Glutamatergic neuron (in vitro differentiated cells): ENCODE results near the gene AGBL3. TPM values are rescaled to one million over a fixed set of nuclear protein-coding genes. Genes with fewer than 3 reads are reported as not detected.

Source experiments
- DNase-seq: peaks from one replicate; pipeline ENCODE4 v3.0.0; 2022
- H3K27ac Mint-ChIP-seq: one replicate; pipeline ENCODE4 v1.8.0; 2020; ENCODE audit warnings: mild to moderate bottlenecking, mixed read lengths, inconsistent platforms; ENCODE audit not compliant: unreplicated experiment
- H3K27me3 Mint-ChIP-seq: one replicate; pipeline ENCODE4 v1.8.0; 2020; ENCODE audit warnings: mild to moderate bottlenecking, moderate library complexity, mixed read lengths, inconsistent platforms; ENCODE audit not compliant: unreplicated experiment
- H3K36me3 Mint-ChIP-seq: one replicate; pipeline ENCODE4 v1.8.0; 2020; ENCODE audit warnings: mild to moderate bottlenecking, mixed read lengths, inconsistent platforms; ENCODE audit not compliant: unreplicated experiment
- H3K4me1 Mint-ChIP-seq: one replicate; pipeline ENCODE4 v1.8.0; 2020; ENCODE audit warnings: mild to moderate bottlenecking, low read depth, mixed read lengths, inconsistent platforms; ENCODE audit not compliant: unreplicated experiment
- H3K4me3 Mint-ChIP-seq: one replicate; pipeline ENCODE4 v1.8.0; 2020; ENCODE audit warnings: mild to moderate bottlenecking, mixed read lengths, inconsistent platforms; ENCODE audit not compliant: unreplicated experiment
- H3K9me3 Mint-ChIP-seq: one replicate; pipeline ENCODE4 v1.8.0; 2020; ENCODE audit warnings: mild to moderate bottlenecking, moderate library complexity, mixed read lengths, inconsistent platforms; ENCODE audit not compliant: unreplicated experiment
- total RNA-seq: library from RNA; stranded (reverse); fragmentation: NEBNext Ultra II Directional; extraction: Animal tissue kit (Norgen Biotek cat#: 25700); gene quantifications from one replicate; pipeline ENCODE4 v1.2.1, GENCODE V29; 2021; ENCODE audit not compliant: unreplicated experiment
- TF ChIP-seq, protein P1 (sequence below): fragments of 200-600 bp; sonication (generic); IDR thresholded peaks from one replicate; pipeline ENCODE4 v1.5.0; 2021; ENCODE audit not compliant: partially characterized antibody, unreplicated experiment

Gene AGBL3
- total RNA-seq, 1 donor from 2014 or later, result 2.3 TPM

DNA sequence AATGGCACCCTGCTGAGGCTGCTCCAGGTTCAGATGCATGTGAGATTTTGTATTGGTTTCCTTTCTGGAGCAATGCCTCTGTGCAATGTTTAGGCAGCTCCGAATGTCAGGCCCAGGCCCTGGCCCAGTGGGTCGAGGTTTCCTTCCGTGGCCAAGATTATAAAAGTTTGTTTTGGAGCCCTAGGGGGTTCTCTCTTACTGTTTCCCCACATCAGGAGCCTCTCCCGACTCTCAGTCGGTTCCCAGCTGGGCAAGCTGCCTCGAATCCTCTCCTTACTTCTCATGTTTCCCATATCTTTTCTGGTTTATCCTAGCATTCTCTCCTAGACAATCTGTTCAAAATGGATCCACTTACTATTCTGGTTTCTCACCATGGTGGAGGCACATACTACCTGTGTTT is 172.6 kb downstream of the AGBL3 start:
- Mint-ChIP-seq H3K9me3 (peaks cover 20% of the 10 kb centered on the region), H3K4me1 (peaks cover 18% of the 10 kb centered on the region), H3K27ac (peak overlapping the region; percentile 76), H3K4me3 (no peak overlapping the region), H3K27me3 (peaks cover 3% of the 10 kb centered on the region), H3K36me3 (peaks cover 53% of the 10 kb centered on the region)
- TF ChIP-seq, protein P1, sequence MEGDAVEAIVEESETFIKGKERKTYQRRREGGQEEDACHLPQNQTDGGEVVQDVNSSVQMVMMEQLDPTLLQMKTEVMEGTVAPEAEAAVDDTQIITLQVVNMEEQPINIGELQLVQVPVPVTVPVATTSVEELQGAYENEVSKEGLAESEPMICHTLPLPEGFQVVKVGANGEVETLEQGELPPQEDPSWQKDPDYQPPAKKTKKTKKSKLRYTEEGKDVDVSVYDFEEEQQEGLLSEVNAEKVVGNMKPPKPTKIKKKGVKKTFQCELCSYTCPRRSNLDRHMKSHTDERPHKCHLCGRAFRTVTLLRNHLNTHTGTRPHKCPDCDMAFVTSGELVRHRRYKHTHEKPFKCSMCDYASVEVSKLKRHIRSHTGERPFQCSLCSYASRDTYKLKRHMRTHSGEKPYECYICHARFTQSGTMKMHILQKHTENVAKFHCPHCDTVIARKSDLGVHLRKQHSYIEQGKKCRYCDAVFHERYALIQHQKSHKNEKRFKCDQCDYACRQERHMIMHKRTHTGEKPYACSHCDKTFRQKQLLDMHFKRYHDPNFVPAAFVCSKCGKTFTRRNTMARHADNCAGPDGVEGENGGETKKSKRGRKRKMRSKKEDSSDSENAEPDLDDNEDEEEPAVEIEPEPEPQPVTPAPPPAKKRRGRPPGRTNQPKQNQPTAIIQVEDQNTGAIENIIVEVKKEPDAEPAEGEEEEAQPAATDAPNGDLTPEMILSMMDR, result no peak
- DNase-seq, result no peak

DNA sequence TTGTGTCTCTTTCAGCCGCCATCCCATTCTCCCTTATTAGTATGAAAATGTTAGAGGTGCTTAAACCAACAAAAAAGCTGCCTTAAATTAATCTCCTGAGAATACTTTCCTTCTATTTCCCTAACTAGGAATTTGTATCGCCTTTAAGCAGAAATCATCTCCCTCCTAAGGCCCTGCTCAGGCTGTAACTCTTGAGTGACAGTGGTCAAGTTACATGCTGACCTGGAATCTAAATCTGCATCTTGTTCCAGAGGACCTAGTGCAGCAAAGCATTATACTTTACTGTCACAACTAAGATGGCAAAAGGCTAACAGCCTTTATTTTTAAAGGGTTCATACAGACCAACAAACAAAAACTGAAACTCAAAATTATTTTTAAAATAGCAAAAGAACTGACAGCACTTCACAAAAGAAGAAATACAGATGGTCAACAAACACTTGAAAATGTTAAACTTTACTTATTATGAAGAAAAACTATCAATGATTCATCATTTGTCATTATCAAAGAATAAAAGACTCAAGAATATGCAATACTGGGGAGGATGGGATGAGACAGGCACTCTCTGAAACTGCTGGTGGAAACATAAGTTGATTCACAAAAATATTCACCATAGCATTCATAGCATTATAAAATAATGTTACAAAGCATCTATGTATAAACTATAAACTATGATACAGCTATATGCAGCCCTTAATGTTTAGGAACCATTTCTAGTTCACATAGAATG is 173.2 kb downstream of the AGBL3 start:
- H3K36me3 Mint-ChIP-seq, result peaks cover 51% of the 10 kb centered on the region
- peaks cover 18% of the 10 kb centered on the region for H3K4me1 Mint-ChIP-seq
- H3K27ac Mint-ChIP-seq, result peak overlapping the region; percentile 35
- DNase-seq, result no peak
- TF ChIP-seq, protein P1, result no peak
- no peak overlapping the region for H3K4me3 Mint-ChIP-seq
- H3K9me3 Mint-ChIP-seq, result peaks cover 20% of the 10 kb centered on the region
- peaks cover 3% of the 10 kb centered on the region for H3K27me3 Mint-ChIP-seq

DNA sequence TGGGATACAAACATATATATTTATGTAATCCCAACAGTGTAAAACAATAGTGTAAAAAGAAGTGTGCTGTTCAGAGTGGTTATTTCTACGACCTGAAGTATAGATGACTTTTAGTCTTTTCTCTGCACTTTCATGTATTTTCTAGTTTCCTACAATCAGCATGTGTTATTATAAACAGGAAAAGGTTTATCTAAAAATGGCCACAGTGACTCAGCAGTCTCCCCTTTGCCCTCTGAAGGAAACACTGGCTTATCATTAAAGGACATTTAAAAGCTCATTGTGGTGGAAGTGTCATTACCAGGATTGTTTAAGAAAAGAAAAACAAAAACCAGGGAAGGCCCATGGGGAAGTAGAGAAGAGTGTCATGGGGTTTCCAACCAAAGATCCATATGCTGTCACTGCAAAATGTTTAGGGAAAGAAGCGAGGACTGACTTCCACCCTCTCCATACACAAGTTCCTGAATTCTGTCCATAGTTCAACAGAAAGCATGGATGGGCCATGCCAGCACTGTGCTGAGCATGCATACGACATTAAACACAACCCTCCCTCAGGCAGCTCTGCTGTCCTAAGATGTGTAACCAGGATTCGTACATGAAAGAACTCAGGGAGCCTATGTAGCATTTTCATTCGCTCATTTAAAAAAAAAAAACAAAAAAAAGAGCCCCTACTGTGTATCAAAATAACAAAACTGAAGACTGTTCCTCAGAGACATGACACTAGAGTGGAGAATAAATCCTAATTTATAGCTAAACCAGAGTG is 174.0 kb downstream of the AGBL3 start:
- H3K9me3 Mint-ChIP-seq, result peaks cover 20% of the 10 kb centered on the region
- peaks cover 3% of the 10 kb centered on the region for H3K27me3 Mint-ChIP-seq
- TF ChIP-seq, protein P1, result no peak
- peaks cover 18% of the 10 kb centered on the region for H3K4me1 Mint-ChIP-seq
- peak overlapping the region; percentile 50 for H3K4me3 Mint-ChIP-seq
- DNase-seq, result no peak
- peak overlapping the region; percentile 93 for H3K27ac Mint-ChIP-seq
- peaks cover 43% of the 10 kb centered on the region for H3K36me3 Mint-ChIP-seq

DNA sequence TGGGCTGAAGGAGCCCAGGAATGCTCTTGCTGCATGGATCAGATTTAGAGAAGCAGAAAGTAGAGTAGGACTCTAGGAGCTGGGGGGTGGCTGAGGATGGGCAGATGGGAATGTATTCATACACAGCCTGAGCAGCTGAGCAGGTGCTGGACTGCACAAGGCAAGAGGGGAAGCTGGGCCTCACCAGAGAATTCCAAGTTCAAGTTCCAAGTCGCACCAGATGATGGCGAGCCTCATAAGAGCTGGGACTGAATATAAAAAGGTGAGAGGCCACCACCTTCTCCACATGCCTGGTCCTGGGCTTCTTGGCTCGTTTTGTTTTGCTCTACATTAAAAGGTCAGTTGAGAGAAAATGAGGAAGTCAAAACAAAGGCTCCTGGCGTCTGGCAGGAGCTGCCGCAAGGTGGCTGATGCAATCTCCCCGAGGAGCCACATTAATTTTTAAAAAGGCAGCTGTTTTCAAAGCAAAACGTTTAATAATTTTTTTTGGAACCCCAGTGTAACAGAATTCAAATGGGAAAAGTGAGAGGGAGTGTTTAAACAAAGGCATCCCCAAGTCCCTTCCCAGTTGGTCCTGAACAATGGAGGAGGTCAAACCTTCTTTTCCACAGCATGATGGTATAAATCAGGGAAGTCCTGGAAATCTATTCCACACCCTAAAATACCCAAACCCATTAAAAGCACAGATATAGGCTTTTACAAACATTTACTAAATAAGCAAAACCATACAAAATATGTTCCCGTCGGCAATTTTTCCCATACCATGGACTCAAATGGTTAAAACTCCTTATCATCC is 174.7 kb downstream of the AGBL3 start:
- peaks cover 19% of the 10 kb centered on the region for H3K9me3 Mint-ChIP-seq
- H3K36me3 Mint-ChIP-seq, result peaks cover 36% of the 10 kb centered on the region
- peak overlapping the region; percentile 93 for H3K27ac Mint-ChIP-seq
- H3K4me1 Mint-ChIP-seq, result peaks cover 18% of the 10 kb centered on the region
- H3K4me3 Mint-ChIP-seq, result peak overlapping the region; percentile 50
- H3K27me3 Mint-ChIP-seq, result peaks cover 3% of the 10 kb centered on the region
- TF ChIP-seq, protein P1, result no peak
- DNase-seq, result no peak
